GM19240 (cell line): ENCODE results near the gene ERC1.

Experiments used
- DNase-seq: peaks from one replicate; pipeline ENCODE4 v3.0.0; 2011; ENCODE audit warnings: low spot score; ENCODE audit not compliant: insufficient read length

ERC1 gene

DNA sequence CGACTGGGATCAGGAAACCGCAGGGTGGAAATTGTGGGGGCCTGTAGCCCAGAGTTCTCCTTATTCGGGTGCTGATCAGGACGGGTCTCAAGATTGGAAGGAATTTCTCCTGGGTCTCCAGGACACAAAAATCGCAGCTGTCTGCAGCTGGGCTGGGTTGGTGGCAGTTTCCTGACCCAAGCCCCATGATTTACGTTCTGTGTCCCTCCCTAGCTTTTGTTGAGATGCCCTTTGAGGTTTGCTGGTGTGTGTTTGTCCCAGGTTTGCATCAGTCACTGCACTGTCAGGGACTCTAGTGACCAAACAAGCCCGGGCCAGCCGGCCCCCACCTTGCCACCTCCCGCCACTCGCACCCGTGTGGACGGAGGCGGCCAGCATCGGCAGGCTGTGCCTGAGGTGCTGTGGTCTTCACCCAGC lies 513.9 kb downstream of the ERC1 start:
- DNase-seq, result no peak

DNA sequence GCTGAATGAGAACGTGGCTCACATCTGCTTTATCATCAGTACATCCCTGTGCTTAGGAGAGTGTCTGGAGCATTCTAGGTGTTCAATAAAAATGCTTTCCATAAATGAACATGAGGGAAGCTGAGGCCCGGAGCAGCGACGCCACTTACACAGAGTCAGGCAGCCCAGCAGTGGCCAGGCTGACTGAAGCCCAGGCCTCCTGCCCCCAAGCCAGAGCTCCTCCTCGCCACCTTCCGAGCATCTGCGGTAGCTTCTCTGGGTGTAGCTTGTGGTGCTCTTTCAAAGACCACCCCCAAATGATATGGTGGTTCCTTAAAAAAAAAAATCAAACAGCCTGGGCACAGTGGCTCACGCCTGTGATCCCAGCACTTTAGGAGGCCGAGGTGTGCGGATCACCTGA lies 514.6 kb downstream of the ERC1 start:
- DNase-seq, result no peak

DNA sequence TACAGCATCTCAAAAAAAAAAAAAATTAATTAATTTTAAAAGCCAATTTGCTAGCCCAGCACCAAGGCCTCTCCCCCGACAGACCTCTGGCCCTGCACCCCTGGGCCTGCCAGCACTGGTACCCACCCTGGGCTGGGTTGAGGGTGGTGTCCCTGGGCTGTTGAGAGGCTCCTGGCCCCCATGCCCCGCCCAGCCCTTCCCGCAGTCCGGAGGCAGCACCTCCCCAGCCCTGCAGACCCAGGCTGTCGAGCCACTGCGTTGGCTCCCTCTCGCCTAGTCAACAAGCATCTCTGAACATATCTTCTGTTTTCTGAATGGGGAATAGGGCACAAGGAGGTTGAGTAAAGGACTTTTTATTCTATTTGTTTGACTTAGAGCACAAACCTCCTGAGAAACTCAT lies 516.3 kb downstream of the ERC1 start:
- DNase-seq, result no peak

DNA sequence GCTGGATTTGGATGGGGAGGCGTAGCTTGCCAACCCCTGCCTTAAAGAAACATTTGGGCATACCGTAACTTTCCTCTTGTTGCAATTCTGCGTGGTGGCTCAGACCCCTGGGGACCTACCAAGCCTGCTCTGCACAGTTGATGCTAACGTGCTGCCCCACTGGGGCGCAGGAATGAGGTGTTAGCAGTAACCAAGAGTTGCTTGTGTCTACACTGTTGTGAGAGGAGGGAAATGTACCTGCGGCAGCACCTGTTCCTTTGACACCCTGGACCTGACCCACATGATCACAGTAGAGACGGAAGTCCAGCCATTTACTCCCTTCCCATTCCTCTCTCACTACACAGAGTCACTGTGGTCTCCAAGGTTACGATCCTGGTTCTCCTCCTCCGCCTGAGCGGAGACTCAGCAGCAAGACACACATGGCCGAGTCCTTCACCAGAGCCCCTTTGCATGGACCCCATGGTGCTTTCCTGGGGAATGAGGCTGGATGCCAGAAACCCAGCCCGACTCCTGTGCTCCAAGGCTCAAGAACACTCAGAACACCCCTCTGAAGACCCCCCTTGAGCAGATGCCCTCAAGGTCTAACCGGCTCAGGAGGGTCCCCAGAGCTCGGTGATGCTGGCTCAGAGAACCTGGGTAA lies 518.5 kb downstream of the ERC1 start:
- DNase-seq, result no peak

DNA sequence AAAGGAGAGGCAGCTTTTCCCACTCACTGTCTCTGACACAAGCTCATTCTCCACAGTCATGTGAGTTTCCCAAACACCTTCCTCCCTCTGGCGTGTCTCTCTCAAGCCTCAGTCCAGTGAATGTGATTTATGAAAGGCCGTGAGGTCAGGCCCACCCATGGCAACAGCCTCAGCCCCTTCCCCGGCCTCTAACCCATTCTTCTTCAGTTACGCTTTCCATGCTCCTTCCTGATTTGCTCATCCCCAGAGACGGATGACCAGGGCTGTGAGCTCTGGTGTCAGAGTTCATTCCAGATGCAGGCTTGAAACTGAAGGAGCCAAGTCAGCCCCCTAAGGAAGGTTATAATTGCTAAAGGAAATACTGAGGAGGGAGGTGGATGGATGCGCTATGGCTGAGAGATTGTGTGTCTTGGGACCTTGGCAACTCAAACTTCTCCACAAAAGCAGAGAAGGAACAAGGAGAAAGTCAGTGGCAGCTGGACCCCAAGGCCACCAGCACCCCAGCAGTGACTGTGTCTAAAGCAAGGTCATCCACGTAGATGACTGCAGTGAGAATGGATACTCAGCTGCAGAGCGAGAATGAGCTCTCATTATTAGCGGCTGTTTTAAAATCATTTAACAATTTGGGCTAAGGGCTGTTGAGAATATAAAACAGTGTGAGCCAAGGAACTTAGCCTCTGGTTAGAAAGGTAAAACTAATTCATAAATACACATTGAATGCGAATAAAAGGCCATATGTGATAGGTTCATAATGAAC lies 519.2 kb downstream of the ERC1 start:
- DNase-seq, result no peak

DNA sequence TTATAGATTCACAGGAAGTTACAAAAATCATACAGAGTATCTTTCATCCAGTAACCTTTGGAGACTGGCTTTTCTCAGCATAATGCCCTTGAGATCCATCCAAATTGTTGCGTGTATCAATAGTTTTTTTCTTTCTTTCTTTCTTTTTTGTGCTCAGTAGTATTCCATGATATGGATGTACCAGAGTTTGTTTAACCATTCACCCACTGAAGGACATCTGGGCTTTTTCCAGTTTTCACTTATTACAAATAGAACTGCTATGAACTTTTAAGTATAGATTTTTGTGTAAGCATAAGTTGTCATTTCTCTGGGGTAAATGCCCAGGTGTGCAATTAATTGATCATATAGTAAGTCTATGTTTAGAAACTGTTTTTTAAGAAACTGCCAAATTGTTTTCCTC lies 524.0 kb downstream of the ERC1 start:
- DNase-seq, result no peak

DNA sequence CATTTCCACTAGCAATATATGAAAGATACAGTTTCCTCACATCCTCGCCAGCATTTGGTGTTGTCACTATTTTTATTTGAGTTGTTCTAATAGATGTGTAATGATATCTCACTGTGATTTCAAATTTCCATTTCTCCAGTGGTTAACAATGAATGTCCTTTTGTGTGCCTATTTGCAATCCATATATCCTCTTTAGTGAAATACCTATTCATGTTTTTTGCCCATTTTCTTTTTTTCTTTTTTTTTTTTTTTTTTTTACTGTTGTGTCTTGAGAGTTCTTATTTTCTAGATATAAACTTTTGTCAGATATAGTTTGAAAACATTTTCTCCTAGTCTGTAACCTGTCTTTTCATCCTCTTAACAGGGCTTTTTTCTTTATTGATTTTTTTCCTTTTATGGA lies 524.4 kb downstream of the ERC1 start:
- no peak for DNase-seq

DNA sequence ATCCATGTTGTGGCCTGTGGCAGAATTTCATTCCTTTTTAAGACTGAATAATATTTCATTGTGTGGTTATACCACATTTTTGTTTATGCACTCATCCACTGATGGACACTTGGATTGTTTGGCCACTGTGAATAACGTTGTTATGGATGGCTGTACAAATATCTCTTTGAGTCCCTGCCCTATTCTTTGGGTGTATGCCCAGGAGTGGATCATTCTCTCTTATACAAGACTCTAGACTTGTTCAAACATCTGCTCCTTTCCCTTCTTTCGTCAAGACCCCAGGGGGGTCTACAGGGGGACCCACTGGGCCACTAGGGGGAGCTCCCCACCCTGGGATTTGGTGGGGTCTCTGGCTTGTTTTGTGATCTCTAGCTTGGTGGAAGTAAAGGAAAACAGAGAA lies 526.0 kb downstream of the ERC1 start:
- no peak for DNase-seq

DNA sequence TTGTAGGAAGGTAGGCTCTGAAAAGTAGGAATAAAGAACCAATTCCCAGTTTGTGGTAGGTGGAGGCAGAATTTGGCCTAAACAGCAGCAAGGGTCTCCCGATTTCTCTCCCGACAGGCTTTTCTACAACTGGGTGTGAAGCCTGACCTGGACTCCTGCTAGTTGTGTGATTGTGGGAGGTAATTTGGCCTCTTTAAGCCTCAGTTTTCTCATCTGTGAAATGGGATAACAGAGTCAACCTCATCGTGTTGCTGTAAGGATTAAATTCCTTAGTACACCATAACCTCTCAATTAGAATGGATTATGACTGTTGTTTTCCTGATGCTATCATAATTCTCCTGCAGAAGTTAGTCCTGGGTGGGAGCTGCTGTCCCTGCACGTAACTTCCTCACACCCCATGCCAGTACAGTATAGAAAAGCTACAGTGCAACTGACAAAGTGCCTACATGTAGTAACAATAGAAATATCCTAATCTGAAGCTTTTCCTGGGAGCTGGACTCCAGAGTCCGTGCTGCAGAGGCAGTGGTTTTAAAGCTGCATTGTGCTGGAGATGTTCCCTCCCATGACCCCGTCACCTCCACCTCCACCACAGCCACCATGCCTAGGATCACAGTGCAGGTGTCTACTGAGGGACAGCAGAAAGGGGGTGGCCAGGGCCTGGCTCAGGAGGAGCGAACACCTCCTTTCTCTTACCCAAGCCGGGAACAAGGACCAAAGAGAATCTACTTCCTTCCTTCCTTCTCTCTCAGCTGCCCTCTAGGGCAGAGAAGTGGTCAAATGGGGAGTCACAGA lies 526.9 kb downstream of the ERC1 start:
- no peak for DNase-seq

DNA sequence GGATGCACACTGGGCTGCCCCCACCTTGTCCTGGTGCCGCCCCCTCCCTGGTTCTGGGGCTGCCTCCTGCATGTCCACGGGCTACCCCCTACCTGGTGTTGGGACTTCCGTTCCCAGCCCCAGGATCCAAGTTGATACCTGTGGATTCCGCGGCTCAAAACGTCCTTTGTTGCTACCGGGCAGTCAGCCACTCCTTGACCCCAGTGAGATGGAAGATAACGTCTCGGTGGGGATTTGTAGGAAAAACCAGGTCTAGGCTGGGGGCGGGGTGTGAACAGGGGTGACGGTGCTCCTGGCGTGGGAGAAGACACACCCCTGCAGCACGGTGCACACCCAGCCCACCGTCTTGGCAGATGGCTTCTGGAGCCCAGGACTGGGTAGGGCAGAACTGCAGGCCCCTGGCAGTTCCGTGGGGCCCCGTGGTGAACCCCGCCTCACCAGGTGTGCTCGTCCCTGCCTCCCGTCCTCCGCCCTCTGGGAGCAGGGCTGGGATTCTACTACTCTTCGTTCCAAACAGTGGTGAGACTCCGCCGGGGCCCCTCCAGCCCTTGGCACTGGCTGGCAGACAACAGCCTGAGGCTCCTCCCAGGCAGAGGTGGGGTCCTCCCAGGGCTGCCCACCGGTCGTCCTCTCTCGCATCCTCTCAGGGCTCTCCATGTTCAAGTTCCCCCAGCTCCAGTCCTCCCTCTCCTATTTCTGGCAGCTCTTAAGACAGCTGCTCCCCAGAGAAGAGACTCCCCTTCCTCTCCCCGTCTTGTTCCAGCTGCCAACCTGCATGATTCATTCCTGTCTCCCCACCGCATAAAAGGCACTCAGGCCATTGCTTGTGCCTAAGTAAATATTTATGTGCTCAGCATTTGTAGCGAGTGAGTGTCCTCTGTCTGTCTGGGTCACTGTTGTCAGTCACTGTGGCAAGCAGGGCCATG lies 527.8 kb downstream of the ERC1 start:
- no peak for DNase-seq

DNA sequence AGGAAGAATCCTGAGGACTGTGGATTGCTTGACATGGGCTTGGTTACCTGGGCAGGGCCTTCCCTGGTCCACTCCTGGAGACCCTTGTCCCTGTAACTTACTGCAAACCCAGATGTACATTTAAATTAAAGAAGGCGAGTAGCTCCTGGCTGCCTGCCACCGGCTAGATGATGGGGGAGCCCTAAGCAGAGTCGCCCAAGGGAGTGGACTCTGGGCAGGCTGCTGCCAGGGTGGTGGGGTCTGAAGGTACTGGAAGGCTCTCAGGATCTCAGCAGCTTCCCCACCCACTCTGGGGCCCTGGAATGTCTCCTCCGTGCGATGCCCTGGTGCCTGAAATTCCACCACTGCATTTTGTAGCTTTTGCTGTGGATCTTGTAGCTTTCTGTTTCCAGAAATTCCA lies 528.6 kb downstream of the ERC1 start:
- DNase-seq, result no peak

DNA sequence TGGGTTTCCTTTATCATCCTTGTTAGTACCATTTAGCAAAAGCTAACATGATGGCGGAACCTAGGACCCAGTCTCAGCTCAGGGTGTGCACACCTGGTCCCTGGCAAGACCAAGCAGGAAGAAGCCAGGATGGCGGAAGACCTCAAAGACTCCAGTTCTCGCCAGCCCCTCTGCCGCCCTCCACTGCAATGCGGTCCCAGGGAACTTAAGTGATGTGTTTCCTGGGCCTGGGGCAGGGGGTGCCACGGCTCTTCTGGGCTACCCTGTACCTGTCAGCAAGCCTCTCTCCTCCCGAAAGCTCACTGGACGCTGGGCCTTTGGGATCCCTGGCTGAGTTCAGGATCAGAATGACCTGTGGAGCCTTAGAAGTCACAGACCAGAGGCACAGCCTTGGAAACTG lies 532.0 kb downstream of the ERC1 start:
- no peak for DNase-seq

DNA sequence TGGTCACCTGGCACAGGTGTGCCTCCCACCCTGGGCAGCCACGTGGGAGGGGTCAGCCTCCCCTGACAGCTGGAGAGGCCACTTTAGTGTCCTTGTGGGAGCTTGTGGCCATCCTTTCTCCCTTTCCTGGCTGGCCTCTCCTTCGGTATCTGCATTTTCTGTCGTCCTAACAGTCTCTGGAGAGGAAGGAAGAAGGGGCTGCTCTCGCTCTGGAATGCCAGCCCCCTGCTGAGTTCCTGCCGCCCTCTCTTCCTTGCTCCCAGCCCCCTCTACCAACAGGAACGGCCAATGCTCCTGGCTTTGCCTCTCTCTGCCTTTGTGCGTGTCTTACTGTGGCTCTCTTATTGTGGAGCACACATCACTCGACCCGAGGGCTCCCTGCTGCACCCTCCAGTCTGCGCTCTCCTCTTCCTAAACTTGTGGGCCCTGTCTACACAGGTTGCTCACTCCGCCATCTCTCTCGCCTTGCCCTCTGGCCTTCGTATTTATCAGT lies 532.6 kb downstream of the ERC1 start:
- no peak for DNase-seq

DNA sequence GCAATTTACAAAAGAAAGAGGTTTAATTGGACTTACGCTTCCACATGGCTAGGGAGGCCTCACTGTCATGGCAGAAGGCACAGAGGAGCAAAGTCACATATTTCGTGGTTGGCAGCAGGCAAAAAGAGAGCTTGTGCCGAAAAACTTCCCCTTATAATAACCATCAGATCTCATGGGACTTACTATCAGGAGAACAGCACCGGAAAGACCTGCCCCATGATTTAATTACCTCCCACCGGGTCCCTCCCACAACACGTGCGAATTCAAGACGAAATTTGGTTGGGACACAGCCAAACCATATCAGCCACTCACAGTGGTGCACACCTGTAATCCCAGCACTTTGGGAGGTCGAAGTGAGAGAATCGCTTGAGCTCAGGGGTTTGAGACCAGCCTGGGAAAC lies 534.8 kb downstream of the ERC1 start:
- DNase-seq, result no peak

DNA sequence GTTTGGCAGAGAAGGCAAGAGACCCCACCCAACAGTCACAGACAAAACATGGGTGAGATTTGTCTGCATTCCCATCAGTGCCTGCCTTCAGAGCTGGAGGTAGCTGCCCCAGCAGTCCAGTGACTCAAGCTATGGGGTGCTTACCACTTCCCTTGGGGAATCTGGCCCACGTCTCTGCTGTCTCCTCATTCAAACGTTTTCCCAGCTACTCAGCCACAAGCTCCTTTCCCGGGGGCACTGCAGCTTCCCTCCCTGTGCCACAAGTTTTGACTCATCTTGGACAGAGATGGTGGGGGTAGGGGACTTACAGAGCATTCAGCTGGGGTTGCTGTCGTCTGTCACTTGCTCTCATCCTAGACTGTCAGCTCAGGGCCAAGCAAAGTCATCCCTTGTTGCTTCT lies 536.8 kb downstream of the ERC1 start:
- DNase-seq, result no peak

DNA sequence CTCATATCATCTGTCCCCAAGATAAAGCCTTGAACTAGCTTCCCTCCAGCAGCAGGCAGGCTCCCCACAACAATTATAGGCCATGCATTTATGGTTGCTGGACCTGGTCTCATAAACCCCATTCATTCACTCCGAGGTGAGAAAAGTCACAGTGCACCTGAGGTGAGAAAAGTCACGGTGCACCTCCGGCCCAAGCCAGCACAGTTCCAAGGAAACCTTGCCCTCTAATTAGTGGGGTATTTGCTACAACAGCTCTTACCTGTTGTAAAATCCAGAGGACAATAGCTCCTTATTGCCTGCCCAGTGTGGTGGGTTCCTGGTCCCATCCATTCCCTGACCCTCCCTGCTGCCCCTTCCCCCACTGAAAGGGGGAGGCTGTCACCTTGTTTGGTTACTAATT lies 537.8 kb downstream of the ERC1 start:
- DNase-seq, result no peak

DNA sequence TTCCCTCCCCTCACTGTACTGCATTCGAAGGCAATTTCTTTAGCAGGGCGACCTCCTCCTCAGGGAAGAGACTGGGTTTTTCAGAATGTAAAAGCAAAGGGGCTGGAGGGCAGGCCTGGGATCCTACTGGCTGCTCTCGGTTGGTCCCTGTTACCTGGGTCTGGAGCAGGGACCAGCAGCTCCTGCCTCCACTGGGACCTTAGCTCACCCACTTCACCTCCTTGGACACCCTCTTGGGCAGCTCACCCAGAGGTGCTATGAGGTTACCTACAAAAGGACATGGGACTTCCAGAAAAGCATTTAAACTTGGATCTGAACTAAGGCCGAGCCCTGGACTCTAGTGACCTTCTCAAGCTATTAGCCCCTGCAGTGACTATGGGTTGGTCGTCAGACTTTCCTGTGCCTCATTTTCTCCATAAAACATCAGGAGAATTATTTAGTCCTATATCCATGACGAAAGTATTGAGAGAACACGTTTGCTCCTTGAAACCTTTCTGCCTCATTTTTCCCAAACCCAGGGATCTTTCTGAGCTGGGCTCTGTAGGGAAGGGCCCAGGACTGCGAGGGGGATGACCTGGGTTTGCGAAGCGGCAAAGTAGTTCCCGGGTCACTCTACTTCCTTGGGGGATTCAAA lies 538.3 kb downstream of the ERC1 start:
- no peak for DNase-seq

DNA sequence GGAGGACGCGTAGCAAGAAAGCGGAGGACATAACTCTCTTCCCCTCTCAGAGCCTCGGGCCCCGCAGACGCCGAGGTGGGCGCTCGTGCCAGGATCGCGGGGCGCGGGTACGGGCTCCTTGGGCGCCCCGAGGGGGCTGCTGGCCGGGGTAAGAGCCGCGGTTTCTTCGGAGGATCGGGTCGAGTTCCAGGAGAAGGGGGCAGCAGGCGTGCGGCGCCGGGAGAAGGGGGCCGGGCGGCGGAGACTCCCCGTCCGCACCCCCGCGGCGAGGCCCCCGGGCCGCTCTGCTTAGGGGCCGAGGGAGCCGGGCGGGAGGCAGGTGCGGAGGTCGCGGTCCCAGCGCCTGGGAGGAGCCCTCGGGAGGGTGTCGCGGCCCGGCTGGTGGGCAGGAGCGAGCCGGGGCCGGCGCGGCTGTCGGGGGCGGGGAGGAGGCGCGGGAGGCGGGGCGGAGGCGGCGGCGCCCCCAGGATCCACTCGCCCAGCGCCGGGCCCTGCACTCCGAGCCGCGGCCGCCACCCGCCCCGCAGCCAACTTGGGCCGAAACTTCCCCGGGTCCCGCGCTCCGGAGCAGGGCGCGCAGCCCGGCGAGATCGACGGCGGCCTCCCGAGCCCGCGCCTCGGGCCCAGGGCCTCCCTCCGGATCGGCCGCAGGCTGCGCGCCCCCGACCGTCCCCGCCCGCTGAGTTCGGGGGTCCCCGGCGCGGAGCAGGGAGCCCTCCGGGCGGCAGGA lies 539.0 kb downstream of the ERC1 start:
- DNase-seq, result no peak

DNA sequence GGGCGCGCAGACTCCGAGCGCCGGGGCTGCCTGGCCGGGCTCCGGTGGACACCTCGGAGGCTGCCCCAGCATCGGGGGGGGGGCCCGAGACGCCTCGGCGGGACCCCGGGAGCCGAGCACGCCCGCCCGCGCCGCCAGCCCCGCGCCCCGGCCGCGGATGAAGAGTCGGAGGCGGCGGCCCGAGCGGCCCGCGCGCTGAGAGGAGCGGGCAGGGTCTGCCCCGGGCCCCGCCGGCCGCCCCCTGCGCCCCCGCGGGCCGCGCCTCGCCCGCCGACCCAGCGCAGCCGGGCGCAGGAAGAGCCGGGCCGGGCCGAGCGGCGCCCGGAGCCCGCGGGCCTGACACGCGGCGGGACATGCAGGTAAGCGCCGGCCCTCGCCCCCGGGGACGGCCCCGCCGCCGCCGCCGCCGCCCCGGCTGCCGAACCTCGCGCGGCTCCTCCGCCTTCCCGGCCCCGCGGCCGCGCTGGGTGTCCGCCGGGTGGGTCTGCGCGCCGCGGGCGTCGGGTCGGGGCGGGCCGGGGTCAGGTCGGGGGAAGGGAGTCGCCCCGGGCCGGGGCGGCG lies 539.6 kb downstream of the ERC1 start:
- DNase-seq, result no peak

DNA sequence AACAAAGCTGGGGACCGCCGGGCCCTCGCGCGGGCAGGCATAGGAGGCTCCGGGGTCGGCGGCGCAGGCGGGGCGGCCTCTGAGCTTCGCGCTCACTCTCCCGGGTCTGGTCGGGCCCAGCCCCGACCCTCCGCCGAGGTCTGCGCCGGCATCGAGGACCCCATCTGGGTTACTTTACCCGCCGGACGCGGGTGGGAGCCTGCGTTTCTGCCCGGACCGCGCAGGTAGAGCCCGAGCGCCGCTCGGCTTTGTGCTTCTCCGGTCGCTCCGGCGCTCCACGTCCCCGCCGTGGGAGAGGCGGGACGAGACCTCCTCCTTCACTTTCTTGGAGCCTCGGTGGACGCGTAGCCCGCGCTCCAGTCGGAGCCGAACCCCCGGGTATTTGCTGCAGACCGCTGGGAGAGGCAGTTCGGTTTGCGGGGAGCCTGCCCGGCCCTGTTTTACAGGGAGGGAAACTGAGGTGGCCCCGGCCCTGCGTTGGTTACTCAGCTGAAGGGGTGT lies 540.2 kb downstream of the ERC1 start:
- DNase-seq, result no peak
